ENCODE results near the gene RRP15.

RRP15 gene

DNA sequence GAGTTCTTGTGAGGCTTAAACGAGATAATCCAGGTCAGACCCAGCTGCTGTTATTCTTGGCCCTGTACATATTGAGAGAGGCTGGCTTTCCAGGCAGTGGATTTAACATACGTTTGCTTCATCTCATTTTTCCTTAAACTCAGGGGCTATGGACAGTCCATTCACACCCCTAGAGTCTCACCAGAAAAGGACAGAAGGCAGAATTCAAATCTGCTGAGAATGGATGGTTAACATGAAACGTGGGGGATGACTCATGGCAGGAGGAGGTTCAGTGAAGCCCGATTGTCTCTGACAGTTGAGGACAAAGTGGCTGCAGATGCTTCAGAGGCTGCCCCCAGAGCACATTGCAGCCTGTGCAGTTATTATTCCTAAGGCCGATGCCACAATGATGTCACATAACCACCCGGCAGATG, 99.5 kb downstream of the RRP15 start:
- Histone ChIP-seq H2AFZ (ENCODE audit: low read depth, low read length) (no peak overlapping the region), H3K27ac (ENCODE audit: low read length) (no peak overlapping the region)
- TF ChIP-seq, protein P1, sequence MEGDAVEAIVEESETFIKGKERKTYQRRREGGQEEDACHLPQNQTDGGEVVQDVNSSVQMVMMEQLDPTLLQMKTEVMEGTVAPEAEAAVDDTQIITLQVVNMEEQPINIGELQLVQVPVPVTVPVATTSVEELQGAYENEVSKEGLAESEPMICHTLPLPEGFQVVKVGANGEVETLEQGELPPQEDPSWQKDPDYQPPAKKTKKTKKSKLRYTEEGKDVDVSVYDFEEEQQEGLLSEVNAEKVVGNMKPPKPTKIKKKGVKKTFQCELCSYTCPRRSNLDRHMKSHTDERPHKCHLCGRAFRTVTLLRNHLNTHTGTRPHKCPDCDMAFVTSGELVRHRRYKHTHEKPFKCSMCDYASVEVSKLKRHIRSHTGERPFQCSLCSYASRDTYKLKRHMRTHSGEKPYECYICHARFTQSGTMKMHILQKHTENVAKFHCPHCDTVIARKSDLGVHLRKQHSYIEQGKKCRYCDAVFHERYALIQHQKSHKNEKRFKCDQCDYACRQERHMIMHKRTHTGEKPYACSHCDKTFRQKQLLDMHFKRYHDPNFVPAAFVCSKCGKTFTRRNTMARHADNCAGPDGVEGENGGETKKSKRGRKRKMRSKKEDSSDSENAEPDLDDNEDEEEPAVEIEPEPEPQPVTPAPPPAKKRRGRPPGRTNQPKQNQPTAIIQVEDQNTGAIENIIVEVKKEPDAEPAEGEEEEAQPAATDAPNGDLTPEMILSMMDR (IDR thresholded peaks at IDR 0.05; ENCODE audit: low read depth, low read length): no peak
- TF ChIP-seq EZH2phosphoT487 (IDR thresholded peaks at IDR 0.05; ENCODE audit: low read depth): no peak

More for the DNA sequence above, 99.5 kb downstream of the RRP15 start:
- Histone ChIP-seq H3K27me3 (ENCODE audit: low read depth, low read length) (no peaks in the 10 kb centered on the region), H3K79me2 (ENCODE audit: low read length) (no peaks in the 10 kb centered on the region), H3K9ac (ENCODE audit: low read length) (no peak overlapping the region), H3K4me3 (ENCODE audit: low read length) (no peak overlapping the region), H3K9me3 (ENCODE audit: insufficient read depth, low read length) (no peaks in the 10 kb centered on the region), H3K4me1 (ENCODE audit: low read length) (peaks cover 9% of the 10 kb centered on the region), H3K36me3 (replicated peaks; ENCODE audit: low read depth, low read length) (no peaks in the 10 kb centered on the region), H3K4me2 (ENCODE audit: low read length) (peak overlapping the region; percentile 6; the same call in 1 of the 2 replicates), H4K20me1 (ENCODE audit: insufficient read depth, low read length) (no peaks in the 10 kb centered on the region)
